ENCODE results near the gene CDYL. TPM values are rescaled to one million over a fixed set of nuclear protein-coding genes. Genes with fewer than 3 reads are reported as not detected.

CDYL gene
- total RNA-seq, 1 experiment from 2014 or later: 41.6 TPM

DNA sequence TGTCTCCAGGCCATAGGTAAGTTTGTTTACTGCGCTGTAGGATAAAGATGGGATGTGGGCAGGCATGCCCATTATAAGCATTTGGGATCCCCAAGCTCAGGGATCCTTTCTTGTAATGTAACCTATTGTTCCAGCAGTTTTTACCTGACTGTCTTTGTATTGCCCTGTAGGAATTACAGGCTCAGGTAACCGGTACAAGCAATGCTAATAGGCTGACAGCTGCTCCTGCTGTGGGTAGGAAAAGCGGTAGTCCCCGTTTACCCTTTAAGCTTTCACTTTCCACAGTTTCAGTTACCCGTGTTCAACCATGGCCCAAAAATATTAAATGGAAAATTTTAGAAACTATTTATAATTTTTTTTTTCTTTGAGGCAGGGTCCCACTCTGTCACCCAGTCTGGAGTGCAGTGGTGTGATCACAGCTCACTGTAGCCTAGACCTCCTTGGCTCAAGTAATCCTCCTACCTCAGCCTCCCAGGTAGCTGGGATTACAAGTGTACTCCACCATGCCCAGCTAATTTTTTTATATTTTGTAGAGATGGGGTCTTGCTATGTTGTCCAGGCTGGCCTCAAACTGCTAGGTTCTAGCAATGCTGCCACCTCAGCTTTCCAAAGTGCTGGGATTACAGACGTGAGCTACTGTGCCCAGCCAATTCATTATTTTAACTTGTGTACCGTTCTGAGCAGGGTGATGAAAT, 108.6 kb downstream of the CDYL start:
- no peaks in the 10 kb centered on the region for H3K4me1 ChIP-seq
- intact Hi-C loops (cut with micrococcal nuclease; ENCODE audit: unreplicated experiment): no loop called here
- H3K4me3 ChIP-seq (ENCODE audit: low read depth, low read length): no peak overlapping the region
- no peaks in the 10 kb centered on the region for H3K36me3 Mint-ChIP-seq (ENCODE audit: insufficient read depth, unreplicated experiment)
- TF ChIP-seq, protein P1, sequence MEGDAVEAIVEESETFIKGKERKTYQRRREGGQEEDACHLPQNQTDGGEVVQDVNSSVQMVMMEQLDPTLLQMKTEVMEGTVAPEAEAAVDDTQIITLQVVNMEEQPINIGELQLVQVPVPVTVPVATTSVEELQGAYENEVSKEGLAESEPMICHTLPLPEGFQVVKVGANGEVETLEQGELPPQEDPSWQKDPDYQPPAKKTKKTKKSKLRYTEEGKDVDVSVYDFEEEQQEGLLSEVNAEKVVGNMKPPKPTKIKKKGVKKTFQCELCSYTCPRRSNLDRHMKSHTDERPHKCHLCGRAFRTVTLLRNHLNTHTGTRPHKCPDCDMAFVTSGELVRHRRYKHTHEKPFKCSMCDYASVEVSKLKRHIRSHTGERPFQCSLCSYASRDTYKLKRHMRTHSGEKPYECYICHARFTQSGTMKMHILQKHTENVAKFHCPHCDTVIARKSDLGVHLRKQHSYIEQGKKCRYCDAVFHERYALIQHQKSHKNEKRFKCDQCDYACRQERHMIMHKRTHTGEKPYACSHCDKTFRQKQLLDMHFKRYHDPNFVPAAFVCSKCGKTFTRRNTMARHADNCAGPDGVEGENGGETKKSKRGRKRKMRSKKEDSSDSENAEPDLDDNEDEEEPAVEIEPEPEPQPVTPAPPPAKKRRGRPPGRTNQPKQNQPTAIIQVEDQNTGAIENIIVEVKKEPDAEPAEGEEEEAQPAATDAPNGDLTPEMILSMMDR (IDR thresholded peaks at IDR 0.05; ENCODE audit: insufficient read depth in 1 of 2, low read depth in 1 of 2, low read length in 1 of 2, severe bottlenecking in 1 of 2, unreplicated experiment in 1 of 2): no peak
- ChIA-PET CTCF (no interaction called here), POLR2A (no interaction called here)
- no peaks in the 10 kb centered on the region for H3K27me3 ChIP-seq (replicated peaks; ENCODE audit: control insufficient read depth, insufficient read depth, low read length)
- no peaks in the 10 kb centered on the region for H3K27me3 Mint-ChIP-seq (ENCODE audit: insufficient read depth, unreplicated experiment)
- no peaks in the 10 kb centered on the region for H3K9me3 Mint-ChIP-seq (ENCODE audit: unreplicated experiment)
- no TSS peak for BruUV-seq (replicated peaks)
- H3K4me3 Mint-ChIP-seq (ENCODE audit: unreplicated experiment): no peak overlapping the region
- no peaks in the 10 kb centered on the region for H3K4me1 Mint-ChIP-seq (ENCODE audit: low read depth, unreplicated experiment)
- no peaks in the 10 kb centered on the region for H3K36me3 ChIP-seq (ENCODE audit: control insufficient read depth, insufficient read depth, low read length)
- no peak for DNase-seq
- no peak overlapping the region for H3K27ac Mint-ChIP-seq (ENCODE audit: unreplicated experiment)
- H3K9me3 ChIP-seq: no peaks in the 10 kb centered on the region

DNA sequence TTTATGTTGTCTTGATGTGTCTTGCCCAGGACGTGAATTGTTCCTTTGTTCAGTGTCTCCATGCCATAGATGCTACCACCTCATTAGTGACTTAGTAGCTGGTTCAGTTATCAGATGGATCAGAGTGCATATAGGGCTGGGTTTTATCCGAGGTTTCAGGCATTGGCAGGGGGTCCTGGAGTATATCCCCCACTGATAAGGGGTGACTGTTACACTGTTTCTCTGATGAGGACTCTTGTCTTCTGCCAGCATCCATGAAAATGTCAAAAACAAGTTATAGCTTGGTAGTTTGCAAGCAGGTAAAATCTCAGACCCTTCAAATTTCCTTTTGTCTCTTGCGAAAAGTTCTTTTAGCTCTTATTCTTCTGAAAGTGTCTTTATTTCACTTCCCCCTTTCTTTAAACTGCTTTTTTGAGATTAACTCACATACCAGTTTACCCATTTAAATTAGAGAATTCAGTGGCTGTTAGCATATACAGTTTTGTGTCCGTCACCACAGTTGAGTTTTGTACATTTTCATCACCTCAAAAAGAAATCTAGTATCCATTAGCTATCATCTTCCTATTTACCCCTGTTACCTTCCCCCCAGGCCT, 109.2 kb downstream of the CDYL start:
- Mint-ChIP-seq H3K4me3 (ENCODE audit: unreplicated experiment) (no peak overlapping the region), H3K9me3 (ENCODE audit: unreplicated experiment) (no peaks in the 10 kb centered on the region), H3K27ac (ENCODE audit: unreplicated experiment) (no peak overlapping the region), H3K36me3 (ENCODE audit: insufficient read depth, unreplicated experiment) (no peaks in the 10 kb centered on the region), H3K4me1 (ENCODE audit: low read depth, unreplicated experiment) (no peaks in the 10 kb centered on the region), H3K27me3 (ENCODE audit: insufficient read depth, unreplicated experiment) (no peaks in the 10 kb centered on the region)
- no peaks in the 10 kb centered on the region for H3K36me3 ChIP-seq (ENCODE audit: control insufficient read depth, insufficient read depth, low read length)
- ChIA-PET CTCF (no interaction called here), POLR2A (no interaction called here)
- H3K27me3 ChIP-seq (replicated peaks; ENCODE audit: control insufficient read depth, insufficient read depth, low read length): no peaks in the 10 kb centered on the region
- BruUV-seq (replicated peaks): no TSS peak
- H3K9me3 ChIP-seq: no peaks in the 10 kb centered on the region
- H3K4me3 ChIP-seq (ENCODE audit: low read depth, low read length): no peak overlapping the region
- TF ChIP-seq, protein P1 (IDR thresholded peaks at IDR 0.05; ENCODE audit: insufficient read depth in 1 of 2, low read depth in 1 of 2, low read length in 1 of 2, severe bottlenecking in 1 of 2, unreplicated experiment in 1 of 2): no peak
- intact Hi-C loops (cut with micrococcal nuclease; ENCODE audit: unreplicated experiment): no loop called here
- H3K4me1 ChIP-seq: no peaks in the 10 kb centered on the region
- DNase-seq: no peak

DNA sequence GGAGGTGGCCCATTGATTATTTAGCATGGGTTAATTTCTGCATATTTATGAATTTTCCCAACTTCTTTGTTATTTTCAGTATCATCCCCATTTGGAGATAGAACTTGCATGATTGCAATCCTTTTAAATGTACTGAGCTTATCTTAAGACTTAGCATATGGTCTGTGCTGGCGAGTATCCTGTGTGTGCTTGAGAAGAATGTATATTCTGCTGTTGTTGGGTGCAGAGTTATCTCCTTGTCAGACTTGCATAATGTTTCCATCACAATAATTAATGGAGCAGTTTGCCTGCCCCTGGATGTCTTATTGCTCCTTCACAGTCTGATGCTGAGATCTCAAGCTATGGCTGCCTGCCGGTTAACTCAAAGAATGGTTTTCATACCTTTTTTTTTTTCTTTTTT, 112.6 kb downstream of the CDYL start:
- H3K9me3 ChIP-seq: no peaks in the 10 kb centered on the region
- H3K27me3 Mint-ChIP-seq (ENCODE audit: insufficient read depth, unreplicated experiment): no peaks in the 10 kb centered on the region
- H3K27ac Mint-ChIP-seq (ENCODE audit: unreplicated experiment): no peak overlapping the region
- no peak overlapping the region for H3K4me3 Mint-ChIP-seq (ENCODE audit: unreplicated experiment)
- H3K4me1 ChIP-seq: no peaks in the 10 kb centered on the region
- peaks cover 16% of the 10 kb centered on the region for H3K36me3 Mint-ChIP-seq (ENCODE audit: insufficient read depth, unreplicated experiment)
- CTCF ChIA-PET: no interaction called here
- TF ChIP-seq, protein P1 (IDR thresholded peaks at IDR 0.05; ENCODE audit: insufficient read depth in 1 of 2, low read depth in 1 of 2, low read length in 1 of 2, severe bottlenecking in 1 of 2, unreplicated experiment in 1 of 2): no peak
- no peak overlapping the region for H3K4me3 ChIP-seq (ENCODE audit: low read depth, low read length)
- intact Hi-C loops (cut with micrococcal nuclease; ENCODE audit: unreplicated experiment): no loop called here
- no peaks in the 10 kb centered on the region for H3K9me3 Mint-ChIP-seq (ENCODE audit: unreplicated experiment)
- H3K36me3 ChIP-seq (ENCODE audit: control insufficient read depth, insufficient read depth, low read length): no peaks in the 10 kb centered on the region; the same call in 1 of the 2 replicates
- POLR2A ChIA-PET: no interaction called here
- no peaks in the 10 kb centered on the region for H3K4me1 Mint-ChIP-seq (ENCODE audit: low read depth, unreplicated experiment)
- DNase-seq: no peak
- H3K27me3 ChIP-seq (replicated peaks; ENCODE audit: control insufficient read depth, insufficient read depth, low read length): no peaks in the 10 kb centered on the region
- no TSS peak for BruUV-seq (replicated peaks)
